Liver (tissue), 9 donors: ENCODE data around the gene CDC25A. TPM values are rescaled to one million over a fixed set of nuclear protein-coding genes. Genes with fewer than 3 reads are reported as not detected.

ENCODE experiments used
- DNase-seq: peaks from one replicate; pipeline ENCODE4 v3.0.0-alpha.2; 2017; ENCODE audit warnings: low spot score
- H3K27ac ChIP-seq, 2 donors: one replicate each; pipeline ENCODE4 v1.7.0; 2013; ENCODE audit warnings: inconsistent platforms in 2 of 2, low read length in 2 of 2, control low read depth in 1 of 2, low read depth in 1 of 2, mild to moderate bottlenecking in 1 of 2
- H3K27me3 ChIP-seq, 4 donors: one replicate each; pipeline versions ENCODE4 v1.6.1 to v1.7.0; 2013; ENCODE audit warnings: low read length in 3 of 4, inconsistent platforms in 1 of 4, mild to moderate bottlenecking in 1 of 4, moderate library complexity in 1 of 4; ENCODE audit not compliant: control insufficient read depth in 4 of 4, insufficient read depth in 4 of 4
- H3K36me3 ChIP-seq, 4 donors: one replicate each; pipeline versions ENCODE4 v1.6.1 to v1.7.0; 2013; ENCODE audit warnings: low read length in 3 of 4, mild to moderate bottlenecking in 3 of 4, low read depth in 1 of 4, moderate library complexity in 1 of 4; ENCODE audit not compliant: control insufficient read depth in 4 of 4, insufficient read depth in 3 of 4
- H3K4me1 ChIP-seq, 4 donors: one replicate each; pipeline versions ENCODE4 v1.6.1 to v1.7.0; 2013; ENCODE audit warnings: low read length in 3 of 4, mild to moderate bottlenecking in 3 of 4, moderate library complexity in 1 of 4; ENCODE audit not compliant: control insufficient read depth in 4 of 4, insufficient read depth in 4 of 4
- H3K4me3 ChIP-seq, 3 donors: one replicate each; pipeline versions ENCODE4 v1.6.1 to v1.7.0; 2013; ENCODE audit warnings: low read length in 3 of 3, control low read depth in 1 of 3, low read depth in 1 of 3, mild to moderate bottlenecking in 1 of 3
- H3K9ac ChIP-seq, 2 donors: one replicate each; pipeline ENCODE4 v1.7.0; 2013; ENCODE audit warnings: low read length in 2 of 2, mild to moderate bottlenecking in 2 of 2, moderate library complexity in 2 of 2, control low read depth in 1 of 2, low read depth in 1 of 2
- H3K9me3 ChIP-seq, 4 donors: one replicate each; pipeline versions ENCODE4 v1.6.1 to v1.7.0; 2013; ENCODE audit warnings: low read length in 3 of 4; ENCODE audit not compliant: control insufficient read depth in 4 of 4
- ATF3 ChIP-seq: IDR thresholded peaks from 2 replicates; pipeline ENCODE4 v1.6.1; 2016; ENCODE audit warnings: antibody characterized with exemption
- CTCF ChIP-seq: fragments of 150-350 bp; IDR thresholded peaks from 2 replicates; pipeline ENCODE4 v1.5.1; 2017; ENCODE audit warnings: improper control_type of control experiment, low read depth, low read length; ENCODE audit not compliant: missing input control
- EGR1 ChIP-seq, 2 donors: IDR thresholded peaks; 2 replicates each; pipeline ENCODE4 v1.6.1; 2016 to 2018; ENCODE audit warnings: antibody characterized with exemption in 2 of 2, low read depth in 2 of 2
- FOXA1 ChIP-seq: IDR thresholded peaks from 2 replicates; pipeline ENCODE4 v1.6.1; 2016; ENCODE audit warnings: antibody characterized with exemption
- FOXA2 ChIP-seq: IDR thresholded peaks from 2 replicates; pipeline ENCODE4 v1.6.1; 2016; ENCODE audit warnings: antibody characterized with exemption
- GABPA ChIP-seq, 2 donors: IDR thresholded peaks in 1 of 2; conservative IDR thresholded peaks in 1 of 2; 2 replicates each; pipeline ENCODE4 v1.6.1; 2016; ENCODE audit warnings: antibody characterized with exemption in 2 of 2, mild to moderate bottlenecking in 1 of 2, moderate library complexity in 1 of 2
- HNF4A ChIP-seq, 2 donors: conservative IDR thresholded peaks; 2 replicates each; pipeline ENCODE4 v1.6.1; 2016; ENCODE audit warnings: antibody characterized with exemption in 2 of 2, mild to moderate bottlenecking in 2 of 2
- HNF4G ChIP-seq: IDR thresholded peaks from 2 replicates; pipeline ENCODE4 v1.6.1; 2016; ENCODE audit warnings: antibody characterized with exemption
- JUND ChIP-seq, 2 donors: IDR thresholded peaks; 2 replicates each; pipeline ENCODE4 v1.6.1; 2016; ENCODE audit warnings: antibody characterized with exemption in 2 of 2
- MAX ChIP-seq: IDR thresholded peaks from 2 replicates; pipeline ENCODE4 v1.6.1; 2016; ENCODE audit warnings: antibody characterized with exemption
- NR2F2 ChIP-seq: IDR thresholded peaks from 2 replicates; pipeline ENCODE4 v1.6.1; 2016; ENCODE audit warnings: antibody characterized with exemption
- RAD21 ChIP-seq, 2 donors: IDR thresholded peaks; 2 replicates each; pipeline ENCODE4 v1.6.1; 2016; ENCODE audit warnings: antibody characterized with exemption in 2 of 2, mild to moderate bottlenecking in 2 of 2
- REST ChIP-seq: IDR thresholded peaks from 2 replicates; pipeline ENCODE4 v1.6.1; 2016; ENCODE audit warnings: antibody characterized with exemption, mild to moderate bottlenecking
- RXRA ChIP-seq, 2 donors: IDR thresholded peaks; 2 replicates each; pipeline ENCODE4 v1.6.1; 2017 to 2018; ENCODE audit warnings: antibody characterized with exemption in 2 of 2, mild to moderate bottlenecking in 1 of 2
- SP1 ChIP-seq: IDR thresholded peaks from 2 replicates; pipeline ENCODE4 v1.6.1; 2018; ENCODE audit warnings: antibody characterized with exemption, mild to moderate bottlenecking
- TAF1 ChIP-seq: conservative IDR thresholded peaks from 2 replicates; pipeline ENCODE4 v1.6.1; 2016; ENCODE audit warnings: antibody characterized with exemption, mild to moderate bottlenecking
- YY1 ChIP-seq: IDR thresholded peaks from 2 replicates; pipeline ENCODE4 v1.6.1; 2016; ENCODE audit warnings: antibody characterized with exemption, mild to moderate bottlenecking
- ZBTB33 ChIP-seq: IDR thresholded peaks from 2 replicates; pipeline ENCODE4 v1.6.1; 2016; ENCODE audit warnings: antibody characterized with exemption
- WGBS: extraction: QIAGEN DNeasy Blood & Tissue Kit; methylation state at CpG from one replicate; pipeline ENCODE4 v1.1.7; 2013; 5-methylcytosine and 5-hydroxymethylcytosine counted together
- polyA plus RNA-seq, 2 donors: library from polyadenylated mRNA; stranded (reverse) in 1 of 2; unstranded in 1 of 2; fragments of 200-250 nt in 1 of 2; fragments of >200 nt in 1 of 2; fragmentation: Nextera tagmentation in 1 of 2; extraction: Ambion mirVana in 1 of 2; gene quantifications; one replicate each; pipeline versions ENCODE4 v1.2.1 to v1.2.3, GENCODE V29; 2013 to 2015
- total RNA-seq, 2 donors: library from RNA; depleted of rRNA; stranded (reverse); fragments of >200 nt; gene quantifications; one replicate each; pipeline ENCODE4 v1.2.3, GENCODE V29; 2014
- donor health status: healthy.
- donor health status: healthy.
- donor health status: healthy.
- donor health status: healthy.
- donor health status: healthy.

Gene CDC25A
- total and polyA plus RNA-seq, 4 donors, result 0.18 to 29.6 (median 0.60) TPM

- DNase-seq, result no peak
- Histone ChIP-seq H3K4me3 (no peak overlapping the region), H3K27me3 (no peaks in the 10 kb centered on the region), H3K27ac (no peak overlapping the region), H3K9ac (no peak overlapping the region), H3K36me3 (no peaks in the 10 kb centered on the region), H3K4me1 (peaks cover 0 to 8% (median 4%) of the 10 kb centered on the region in 4 donors), H3K9me3 (no peaks in the 10 kb centered on the region)
- TF ChIP-seq CTCF (no peak), TAF1 (no peak), EGR1 (IDR thresholded peaks at IDR 0.05; ENCODE audit: low read depth in 2 of 2) (no peak), FOXA1 (no peak), HNF4G (no peak), MAX (no peak), SP1 (no peak), GABPA (IDR thresholded peaks at IDR 0.05 in 1 of 2, conservative IDR thresholded peaks at IDR 0.05 in 1 of 2) (no peak), RXRA (IDR thresholded peaks at IDR 0.05) (no peak), FOXA2 (no peak), NR2F2 (no peak), ATF3 (no peak), YY1 (no peak), ZBTB33 (no peak), JUND (IDR thresholded peaks at IDR 0.05) (no peak), REST (no peak), RAD21 (IDR thresholded peaks at IDR 0.05) (no peak)
- WGBS, result 88% methylated on average over 2 of the region's 2 CpGs
These were observed 32.1 kb downstream of the CDC25A start for GRCh38 chr3:48156163-48156562.

- Histone ChIP-seq H3K36me3 (no peaks in the 10 kb centered on the region), H3K4me1 (peaks cover 0 to 8% (median 4%) of the 10 kb centered on the region in 4 donors), H3K9ac (no peak overlapping the region), H3K9me3 (no peaks in the 10 kb centered on the region), H3K4me3 (no peak overlapping the region), H3K27ac (no peak overlapping the region), H3K27me3 (no peaks in the 10 kb centered on the region)
- no peak for TF ChIP-seq HNF4A (conservative IDR thresholded peaks at IDR 0.05)
- no peak for TF ChIP-seq SP1
- TF ChIP-seq JUND (IDR thresholded peaks at IDR 0.05), result no peak
- TF ChIP-seq FOXA1, result no peak
- no peak for TF ChIP-seq MAX
- TF ChIP-seq FOXA2, result no peak
- TF ChIP-seq ATF3, result no peak
- no peak for TF ChIP-seq ZBTB33
- no peak for TF ChIP-seq TAF1
- no peak for TF ChIP-seq RXRA (IDR thresholded peaks at IDR 0.05)
- TF ChIP-seq RAD21 (IDR thresholded peaks at IDR 0.05), result no peak
- TF ChIP-seq GABPA (IDR thresholded peaks at IDR 0.05 in 1 of 2, conservative IDR thresholded peaks at IDR 0.05 in 1 of 2), result no peak
- 84% methylated on average over 2 of the region's 2 CpGs for WGBS
- no peak for DNase-seq
These were observed 33.1 kb downstream of the CDC25A start for GRCh38 chr3:48155122-48155521.
